ENCODE measurements around the gene PRR33. TPM values are rescaled to one million over a fixed set of nuclear protein-coding genes. Genes with fewer than 3 reads are reported as not detected.

PRR33 gene
- total and polyA plus RNA-seq, 9 of the 15 experiments (the other 6 are each of a cell fraction or from before 2014, with no cell fraction given), result not detected

- peaks cover 4% of the 10 kb centered on the region for H4K20me1 ChIP-seq (replicated peaks; ENCODE audit: control insufficient read depth, insufficient read depth, low read length)
- H3K9me3 ChIP-seq (replicated peaks; ENCODE audit: control insufficient read depth, insufficient read depth, low read depth, low read length), result no peaks in the 10 kb centered on the region
- in situ Hi-C loops (cut with MboI) (no loop called here), intact Hi-C loops (cut with micrococcal nuclease) (no loop called here)
- ChIA-PET CTCF (ENCODE audit: low intra/inter-chr PET ratio) (no interaction called here), POLR2A (interaction anchor here (0.7 kb wide), 1 partner anchor 34 kb away, joined by 3 read pairs; no protein-coding TSS in a partner anchor)
- no peak for ATAC-seq
- TF ChIP-seq ZNF280A (IDR thresholded peaks at IDR 0.05; ENCODE audit: low read depth, partially characterized antibody), result no peak
- TF ChIP-seq HSF4 (CRISPR knock-in tag; IDR thresholded peaks at IDR 0.05; ENCODE audit: borderline replicate concordance), result no peak
- TF ChIP-seq ZNF124 (CRISPR knock-in tag; IDR thresholded peaks at IDR 0.05), result no peak
- no peak for TF ChIP-seq ZFPM2 (CRISPR knock-in tag; IDR thresholded peaks at IDR 0.05)
- TF ChIP-seq POLR3A (IDR thresholded peaks at IDR 0.05; ENCODE audit: borderline replicate concordance, extremely low read depth, insufficient read depth, insufficient read length), result no peak
- no peak for TF ChIP-seq MAFG (tag; conservative IDR thresholded peaks at IDR 0.05)
- TF ChIP-seq ZNF274 (IDR thresholded peaks at IDR 0.05; ENCODE audit: borderline replicate concordance, low read depth, low read length), result no peak
- no peak for TF ChIP-seq TCF3 (CRISPR knock-in tag; IDR thresholded peaks at IDR 0.05)
- TF ChIP-seq CTBP1 (IDR thresholded peaks at IDR 0.05; ENCODE audit: borderline replicate concordance), result no peak
- no peak for TF ChIP-seq FOXK1 (CRISPR knock-in tag; IDR thresholded peaks at IDR 0.05; ENCODE audit: borderline replicate concordance)
- no peak for TF ChIP-seq BRF1 (IDR thresholded peaks at IDR 0.05; ENCODE audit: borderline replicate concordance, extremely low read depth, insufficient read length)
- no peak for TF ChIP-seq ARID1B (IDR thresholded peaks at IDR 0.05)
- TF ChIP-seq ZFP30 (CRISPR knock-in tag; IDR thresholded peaks at IDR 0.05; ENCODE audit: borderline replicate concordance), result no peak
- no peak for TF ChIP-seq ZNF717 (CRISPR knock-in tag; IDR thresholded peaks at IDR 0.05)
- no peak for TF ChIP-seq SMARCE1 (IDR thresholded peaks at IDR 0.05)
- no peak for TF ChIP-seq PRMT5 (CRISPR knock-in tag; IDR thresholded peaks at IDR 0.05)
- TF ChIP-seq CHD1 (IDR thresholded peaks at IDR 0.05; ENCODE audit: low read length), result no peak
- TF ChIP-seq ZNF263 (CRISPR knock-in tag; IDR thresholded peaks at IDR 0.05; ENCODE audit: borderline replicate concordance), result no peak
- TF ChIP-seq ZNF764 (CRISPR knock-in tag; IDR thresholded peaks at IDR 0.05; ENCODE audit: low read depth), result no peak
- H3K4me2 ChIP-seq (ENCODE audit: insufficient read depth, low read length), result no peak overlapping the region
- no peak overlapping the region for H2AFZ ChIP-seq (ENCODE audit: low read depth, low read length)
- WGBS (ENCODE audit: insufficient coverage, low coverage, missing lambda C conversion rate), result 0% methylated on average over 4 of the region's 9 CpGs
- BruUV-seq (replicated peaks), result no TSS peak
- H3K36me3 ChIP-seq (ENCODE audit: control insufficient read depth, insufficient read depth, low read length), result no peaks in the 10 kb centered on the region
- peaks cover 8 to 45% of the 10 kb centered on the region in 2 experiments; a peak in 4 of 5 replicates for H3K27me3 ChIP-seq (ENCODE audit: control insufficient read depth in 2 of 2, insufficient read depth in 2 of 2, low read length in 2 of 2)
- no peak overlapping the region for H3K9ac ChIP-seq (ENCODE audit: insufficient read depth in 1 of 2, low read depth in 2 of 2, low read length in 2 of 2)
- no peak overlapping the region for H3K27ac ChIP-seq (ENCODE audit: extremely low read depth, low read depth, low read length)
- no peak overlapping the region for H3K4me3 ChIP-seq
- FAIRE-seq, result no peak
- H3K9me1 ChIP-seq (ENCODE audit: control insufficient read depth, insufficient read depth, low read length), result no peaks in the 10 kb centered on the region
- H3K4me1 ChIP-seq (replicated peaks in 1 of 2; ENCODE audit: control insufficient read depth in 2 of 2, insufficient read depth in 2 of 2, low read length in 2 of 2), result peaks cover 0 to 9% of the 10 kb centered on the region in 2 experiments; a peak in 1 of 5 replicates
- no peaks in the 10 kb centered on the region for H3K79me2 ChIP-seq (ENCODE audit: control insufficient read depth, insufficient read depth, low read length)
- no peak for DNase-seq (ENCODE audit: extremely low read depth in 1 of 4, low spot score in 3 of 4)
Measured at GRCh38 chr11:1888347-1888753, 3.3 kb downstream of the PRR33 start.

Measured in K562 (cell line).